Liver (tissue), 9 donors: ENCODE measurements around the gene SLC8A1. TPM values are rescaled to one million over a fixed set of nuclear protein-coding genes. Genes with fewer than 3 reads are reported as not detected.

Source experiments
- DNase-seq: peaks from one replicate; pipeline ENCODE4 v3.0.0-alpha.2; 2017; ENCODE audit warnings: low spot score
- H3K27ac ChIP-seq, 2 donors: one replicate each; pipeline ENCODE4 v1.7.0; 2013; ENCODE audit warnings: inconsistent platforms in 2 of 2, low read length in 2 of 2, control low read depth in 1 of 2, low read depth in 1 of 2, mild to moderate bottlenecking in 1 of 2
- H3K27me3 ChIP-seq, 4 donors: one replicate each; pipeline versions ENCODE4 v1.6.1 to v1.7.0; 2013; ENCODE audit warnings: low read length in 3 of 4, inconsistent platforms in 1 of 4, mild to moderate bottlenecking in 1 of 4, moderate library complexity in 1 of 4; ENCODE audit not compliant: control insufficient read depth in 4 of 4, insufficient read depth in 4 of 4
- H3K36me3 ChIP-seq, 4 donors: one replicate each; pipeline versions ENCODE4 v1.6.1 to v1.7.0; 2013; ENCODE audit warnings: low read length in 3 of 4, mild to moderate bottlenecking in 3 of 4, low read depth in 1 of 4, moderate library complexity in 1 of 4; ENCODE audit not compliant: control insufficient read depth in 4 of 4, insufficient read depth in 3 of 4
- H3K4me1 ChIP-seq, 4 donors: one replicate each; pipeline versions ENCODE4 v1.6.1 to v1.7.0; 2013; ENCODE audit warnings: low read length in 3 of 4, mild to moderate bottlenecking in 3 of 4, moderate library complexity in 1 of 4; ENCODE audit not compliant: control insufficient read depth in 4 of 4, insufficient read depth in 4 of 4
- H3K4me3 ChIP-seq, 3 donors: one replicate each; pipeline versions ENCODE4 v1.6.1 to v1.7.0; 2013; ENCODE audit warnings: low read length in 3 of 3, control low read depth in 1 of 3, low read depth in 1 of 3, mild to moderate bottlenecking in 1 of 3
- H3K9ac ChIP-seq, 2 donors: one replicate each; pipeline ENCODE4 v1.7.0; 2013; ENCODE audit warnings: low read length in 2 of 2, mild to moderate bottlenecking in 2 of 2, moderate library complexity in 2 of 2, control low read depth in 1 of 2, low read depth in 1 of 2
- H3K9me3 ChIP-seq, 4 donors: one replicate each; pipeline versions ENCODE4 v1.6.1 to v1.7.0; 2013; ENCODE audit warnings: low read length in 3 of 4; ENCODE audit not compliant: control insufficient read depth in 4 of 4
- ATF3 ChIP-seq: IDR thresholded peaks from 2 replicates; pipeline ENCODE4 v1.6.1; 2016; ENCODE audit warnings: antibody characterized with exemption
- CTCF ChIP-seq: fragments of 150-350 bp; IDR thresholded peaks from 2 replicates; pipeline ENCODE4 v1.5.1; 2017; ENCODE audit warnings: improper control_type of control experiment, low read depth, low read length; ENCODE audit not compliant: missing input control
- EGR1 ChIP-seq, 2 donors: IDR thresholded peaks; 2 replicates each; pipeline ENCODE4 v1.6.1; 2016 to 2018; ENCODE audit warnings: antibody characterized with exemption in 2 of 2, low read depth in 2 of 2
- FOXA1 ChIP-seq: IDR thresholded peaks from 2 replicates; pipeline ENCODE4 v1.6.1; 2016; ENCODE audit warnings: antibody characterized with exemption
- FOXA2 ChIP-seq: IDR thresholded peaks from 2 replicates; pipeline ENCODE4 v1.6.1; 2016; ENCODE audit warnings: antibody characterized with exemption
- GABPA ChIP-seq, 2 donors: IDR thresholded peaks in 1 of 2; conservative IDR thresholded peaks in 1 of 2; 2 replicates each; pipeline ENCODE4 v1.6.1; 2016; ENCODE audit warnings: antibody characterized with exemption in 2 of 2, mild to moderate bottlenecking in 1 of 2, moderate library complexity in 1 of 2
- HNF4A ChIP-seq, 2 donors: conservative IDR thresholded peaks; 2 replicates each; pipeline ENCODE4 v1.6.1; 2016; ENCODE audit warnings: antibody characterized with exemption in 2 of 2, mild to moderate bottlenecking in 2 of 2
- HNF4G ChIP-seq: IDR thresholded peaks from 2 replicates; pipeline ENCODE4 v1.6.1; 2016; ENCODE audit warnings: antibody characterized with exemption
- JUND ChIP-seq, 2 donors: IDR thresholded peaks; 2 replicates each; pipeline ENCODE4 v1.6.1; 2016; ENCODE audit warnings: antibody characterized with exemption in 2 of 2
- MAX ChIP-seq: IDR thresholded peaks from 2 replicates; pipeline ENCODE4 v1.6.1; 2016; ENCODE audit warnings: antibody characterized with exemption
- NR2F2 ChIP-seq: IDR thresholded peaks from 2 replicates; pipeline ENCODE4 v1.6.1; 2016; ENCODE audit warnings: antibody characterized with exemption
- RAD21 ChIP-seq, 2 donors: IDR thresholded peaks; 2 replicates each; pipeline ENCODE4 v1.6.1; 2016; ENCODE audit warnings: antibody characterized with exemption in 2 of 2, mild to moderate bottlenecking in 2 of 2
- REST ChIP-seq: IDR thresholded peaks from 2 replicates; pipeline ENCODE4 v1.6.1; 2016; ENCODE audit warnings: antibody characterized with exemption, mild to moderate bottlenecking
- RXRA ChIP-seq, 2 donors: IDR thresholded peaks; 2 replicates each; pipeline ENCODE4 v1.6.1; 2017 to 2018; ENCODE audit warnings: antibody characterized with exemption in 2 of 2, mild to moderate bottlenecking in 1 of 2
- SP1 ChIP-seq: IDR thresholded peaks from 2 replicates; pipeline ENCODE4 v1.6.1; 2018; ENCODE audit warnings: antibody characterized with exemption, mild to moderate bottlenecking
- TAF1 ChIP-seq: conservative IDR thresholded peaks from 2 replicates; pipeline ENCODE4 v1.6.1; 2016; ENCODE audit warnings: antibody characterized with exemption, mild to moderate bottlenecking
- YY1 ChIP-seq: IDR thresholded peaks from 2 replicates; pipeline ENCODE4 v1.6.1; 2016; ENCODE audit warnings: antibody characterized with exemption, mild to moderate bottlenecking
- ZBTB33 ChIP-seq: IDR thresholded peaks from 2 replicates; pipeline ENCODE4 v1.6.1; 2016; ENCODE audit warnings: antibody characterized with exemption
- WGBS: extraction: QIAGEN DNeasy Blood & Tissue Kit; methylation state at CpG from one replicate; pipeline ENCODE4 v1.1.7; 2013; 5-methylcytosine and 5-hydroxymethylcytosine counted together
- polyA plus RNA-seq, 2 donors: library from polyadenylated mRNA; stranded (reverse) in 1 of 2; unstranded in 1 of 2; fragments of 200-250 nt in 1 of 2; fragments of >200 nt in 1 of 2; fragmentation: Nextera tagmentation in 1 of 2; extraction: Ambion mirVana in 1 of 2; gene quantifications; one replicate each; pipeline versions ENCODE4 v1.2.1 to v1.2.3, GENCODE V29; 2013 to 2015
- total RNA-seq, 2 donors: library from RNA; depleted of rRNA; stranded (reverse); fragments of >200 nt; gene quantifications; one replicate each; pipeline ENCODE4 v1.2.3, GENCODE V29; 2014
- donor health status: healthy.
- donor health status: healthy.
- donor health status: healthy.
- donor health status: healthy.
- donor health status: healthy.

Gene SLC8A1
- total and polyA plus RNA-seq, 4 donors: 1.2 to 18.5 (median 8.2) TPM

GRCh38 chr2:40148334-40148733, 303.6 kb downstream of the SLC8A1 start:
- H3K9ac ChIP-seq: no peak overlapping the region
- H3K36me3 ChIP-seq: no peaks in the 10 kb centered on the region
- TF ChIP-seq TAF1 (no peak), FOXA2 (no peak), MAX (no peak), GABPA (IDR thresholded peaks at IDR 0.05 in 1 of 2, conservative IDR thresholded peaks at IDR 0.05 in 1 of 2) (no peak), JUND (IDR thresholded peaks at IDR 0.05) (no peak), YY1 (no peak), FOXA1 (no peak), NR2F2 (no peak), REST (no peak), ZBTB33 (no peak), HNF4G (no peak), ATF3 (no peak), HNF4A (conservative IDR thresholded peaks at IDR 0.05) (no peak), SP1 (no peak), RAD21 (IDR thresholded peaks at IDR 0.05) (no peak), CTCF (no peak), EGR1 (IDR thresholded peaks at IDR 0.05; ENCODE audit: low read depth in 2 of 2) (no peak), RXRA (IDR thresholded peaks at IDR 0.05) (no peak)
- 64% methylated on average over 6 of the region's 6 CpGs for WGBS
- no peak overlapping the region for H3K27ac ChIP-seq
- H3K27me3 ChIP-seq: no peaks in the 10 kb centered on the region
- no peak for DNase-seq
- H3K9me3 ChIP-seq: no peaks in the 10 kb centered on the region
- H3K4me1 ChIP-seq: no peaks in the 10 kb centered on the region
- no peak overlapping the region for H3K4me3 ChIP-seq
